Dermis microvascular lymphatic vessel endothelial cell (primary cell): ENCODE results near the gene RGS12. TPM values are rescaled to one million over a fixed set of nuclear protein-coding genes. Genes with fewer than 3 reads are reported as not detected.

Experiments used
- DNase-seq, 2 donors: peaks; one replicate each; pipeline versions ENCODE4 v3.0.0 to v3.0.0-alpha.2; 2010; ENCODE audit warnings: low read depth in 2 of 2
- total RNA-seq: library from RNA; depleted of rRNA; stranded (reverse); fragments of >200 nt; gene quantifications from 2 replicates; pipeline ENCODE4 v1.2.1, GENCODE V29; 2014

RGS12 gene
- total RNA-seq, 1 donor from 2014 or later, result 30.7 TPM

GRCh38 chr4:3252831-3253641 is 39.8 kb upstream of the RGS12 start:
- no peak for DNase-seq

- no peak for DNase-seq
Measured at GRCh38 chr4:3253808-3254207, 39.0 kb upstream of the RGS12 start.

- DNase-seq, result no peak
Measured at GRCh38 chr4:3254302-3255131, 38.3 kb upstream of the RGS12 start.

- DNase-seq, result no peak
Measured at GRCh38 chr4:3255611-3256186, 37.1 kb upstream of the RGS12 start.

- no peak for DNase-seq
Measured at GRCh38 chr4:3256230-3257102, 36.4 kb upstream of the RGS12 start.

- DNase-seq, result no peak
Measured at GRCh38 chr4:3257103-3257555, 35.7 kb upstream of the RGS12 start.

GRCh38 chr4:3257556-3258482 is 35.0 kb upstream of the RGS12 start:
- DNase-seq, result no peak

- no peak for DNase-seq
Measured at GRCh38 chr4:3261411-3262207, 31.2 kb upstream of the RGS12 start.

GRCh38 chr4:3262208-3263052 is 30.4 kb upstream of the RGS12 start:
- DNase-seq, result no peak

GRCh38 chr4:3263053-3263875 is 29.6 kb upstream of the RGS12 start:
- DNase-seq, result no peak

- no peak for DNase-seq
Measured at GRCh38 chr4:3263876-3264193, 29.0 kb upstream of the RGS12 start.

- DNase-seq, result no peak
Measured at GRCh38 chr4:3266076-3266475, 26.7 kb upstream of the RGS12 start.

GRCh38 chr4:3267576-3268394 is 25.0 kb upstream of the RGS12 start:
- DNase-seq, result no peak

- no peak for DNase-seq
Measured at GRCh38 chr4:3268395-3269104, 24.3 kb upstream of the RGS12 start.

- no peak for DNase-seq
Measured at GRCh38 chr4:3269105-3269927, 23.5 kb upstream of the RGS12 start.
